ENCODE results near the gene CHD6.

Gene CHD6

GRCh38 chr20:41604002-41604401 is 14.2 kb downstream of the CHD6 start:
- Histone ChIP-seq H3K4me1 (ENCODE audit: control insufficient read depth in 1 of 2, insufficient read depth in 1 of 2, low read depth in 1 of 2, low read length in 1 of 2) (no peaks in the 10 kb centered on the region), H3K36me3 (no peaks in the 10 kb centered on the region), H3K27ac (no peak overlapping the region), H3K27me3 (no peaks in the 10 kb centered on the region), H3K4me3 (ENCODE audit: low read depth in 1 of 2, low read length in 1 of 2) (no peak overlapping the region), H3K9me3 (peaks cover 15% of the 10 kb centered on the region)
- no peak for TF ChIP-seq CTCF (IDR thresholded peaks at IDR 0.05)

- no peaks in the 10 kb centered on the region for H3K36me3 ChIP-seq
- peaks cover 30% of the 10 kb centered on the region for H3K9me3 ChIP-seq
- no peaks in the 10 kb centered on the region for H3K4me1 ChIP-seq (ENCODE audit: control insufficient read depth in 1 of 2, insufficient read depth in 1 of 2, low read depth in 1 of 2, low read length in 1 of 2)
- no peaks in the 10 kb centered on the region for H3K27me3 ChIP-seq
- H3K4me3 ChIP-seq (ENCODE audit: low read depth in 1 of 2, low read length in 1 of 2) = no peak overlapping the region
- H3K27ac ChIP-seq = no peak overlapping the region
- TF ChIP-seq CTCF (IDR thresholded peaks at IDR 0.05) = no peak
These were observed 16.4 kb downstream of the CHD6 start for GRCh38 chr20:41601742-41602141.

GRCh38 chr20:41600926-41601631 is 17.1 kb downstream of the CHD6 start:
- no peaks in the 10 kb centered on the region for H3K27me3 ChIP-seq

GRCh38 chr20:41599699-41600104 is 18.5 kb downstream of the CHD6 start:
- Histone ChIP-seq H3K9me3 (peaks cover 33% of the 10 kb centered on the region), H3K36me3 (no peaks in the 10 kb centered on the region), H3K27ac (no peak overlapping the region), H3K27me3 (no peaks in the 10 kb centered on the region), H3K4me1 (ENCODE audit: control insufficient read depth in 1 of 2, insufficient read depth in 1 of 2, low read depth in 1 of 2, low read length in 1 of 2) (no peaks in the 10 kb centered on the region), H3K4me3 (ENCODE audit: low read depth in 1 of 2, low read length in 1 of 2) (no peak overlapping the region)
- no peak for TF ChIP-seq CTCF (IDR thresholded peaks at IDR 0.05)

More at GRCh38 chr20:41600926-41601631, 17.1 kb downstream of the CHD6 start:
- no peak overlapping the region for H3K4me3 ChIP-seq (ENCODE audit: low read depth in 1 of 2, low read length in 1 of 2)
- no peak for TF ChIP-seq CTCF (IDR thresholded peaks at IDR 0.05)
- H3K4me1 ChIP-seq (ENCODE audit: control insufficient read depth in 1 of 2, insufficient read depth in 1 of 2, low read depth in 1 of 2, low read length in 1 of 2) = no peaks in the 10 kb centered on the region
- H3K36me3 ChIP-seq = no peaks in the 10 kb centered on the region
- no peak overlapping the region for H3K27ac ChIP-seq
- peaks cover 30% of the 10 kb centered on the region for H3K9me3 ChIP-seq

GRCh38 chr20:41598719-41599118 is 19.5 kb downstream of the CHD6 start:
- H3K27ac ChIP-seq = no peak overlapping the region
- H3K27me3 ChIP-seq = no peaks in the 10 kb centered on the region
- H3K4me1 ChIP-seq (ENCODE audit: control insufficient read depth in 1 of 2, insufficient read depth in 1 of 2, low read depth in 1 of 2, low read length in 1 of 2) = no peaks in the 10 kb centered on the region
- no peak overlapping the region for H3K4me3 ChIP-seq (ENCODE audit: low read depth in 1 of 2, low read length in 1 of 2)
- H3K9me3 ChIP-seq = peaks cover 37% of the 10 kb centered on the region
- H3K36me3 ChIP-seq = no peaks in the 10 kb centered on the region
- TF ChIP-seq CTCF (IDR thresholded peaks at IDR 0.05) = no peak

Data from neutrophil (primary cell).